Measurements from ENCODE around the gene KIAA0825. TPM values are rescaled to one million over a fixed set of nuclear protein-coding genes. Genes with fewer than 3 reads are reported as not detected.

Gene KIAA0825
- total RNA-seq, 1 experiment from 2014 or later, result 1.9 TPM

- TF ChIP-seq CTCF (conservative IDR thresholded peaks at IDR 0.05) (no peak), EZH2 (IDR thresholded peaks at IDR 0.05; ENCODE audit: low read depth) (no peak)
- ChIA-PET POLR2A (ENCODE audit: unreplicated experiment) (no interaction called here), CTCF (no interaction called here)
- intact Hi-C loops (cut with micrococcal nuclease; ENCODE audit: unreplicated experiment), result no loop called here
- no peak overlapping the region for H2AFZ ChIP-seq
- no peaks in the 10 kb centered on the region for H3K4me1 ChIP-seq (replicated peaks; ENCODE audit: insufficient read depth)
- no peak overlapping the region for H3K4me2 ChIP-seq
- no peaks in the 10 kb centered on the region for H3K27me3 ChIP-seq (ENCODE audit: insufficient read depth, low read depth)
- DNase-seq, result no peak
- no peak overlapping the region for H3K4me3 ChIP-seq
- H3K27ac ChIP-seq, result no peak overlapping the region
- H3K79me2 ChIP-seq (ENCODE audit: low read depth), result no peaks in the 10 kb centered on the region
- BruUV-seq (replicated peaks), result no TSS peak
- no peaks in the 10 kb centered on the region for H3K9me2 ChIP-seq (ENCODE audit: insufficient read depth)
- no peaks in the 10 kb centered on the region for H4K20me1 ChIP-seq (ENCODE audit: insufficient read depth)
- no peaks in the 10 kb centered on the region for H3F3A ChIP-seq (ENCODE audit: insufficient read depth, low read depth)
- no peaks in the 10 kb centered on the region for H3K9me3 ChIP-seq (ENCODE audit: insufficient read depth, low read depth)
- no peaks in the 10 kb centered on the region for H3K36me3 ChIP-seq (ENCODE audit: low read depth)
Observed at GRCh38 chr5:94378062-94378461, 240.3 kb downstream of the KIAA0825 start.

GRCh38 chr5:94376672-94377345, 241.6 kb downstream of the KIAA0825 start:
- POLR2A ChIA-PET (ENCODE audit: unreplicated experiment), result no interaction called here
- no peaks in the 10 kb centered on the region for H3K27me3 ChIP-seq (ENCODE audit: insufficient read depth, low read depth)
- H3K9me3 ChIP-seq (ENCODE audit: insufficient read depth, low read depth), result no peaks in the 10 kb centered on the region
- no peaks in the 10 kb centered on the region for H3K36me3 ChIP-seq (ENCODE audit: low read depth)
- intact Hi-C loops (cut with micrococcal nuclease; ENCODE audit: unreplicated experiment), result no loop called here
- no peak overlapping the region for H3K27ac ChIP-seq
- H4K20me1 ChIP-seq (ENCODE audit: insufficient read depth), result no peaks in the 10 kb centered on the region
- BruUV-seq (replicated peaks), result no TSS peak
- CTCF ChIA-PET, result no interaction called here
- H3K4me2 ChIP-seq, result no peak overlapping the region
- DNase-seq, result no peak
- H3F3A ChIP-seq (ENCODE audit: insufficient read depth, low read depth), result no peaks in the 10 kb centered on the region
- H2AFZ ChIP-seq, result no peak overlapping the region
- H3K79me2 ChIP-seq (ENCODE audit: low read depth), result no peaks in the 10 kb centered on the region
- no peaks in the 10 kb centered on the region for H3K4me1 ChIP-seq (replicated peaks; ENCODE audit: insufficient read depth)
- H3K9me2 ChIP-seq (ENCODE audit: insufficient read depth), result no peaks in the 10 kb centered on the region
- H3K4me3 ChIP-seq, result no peak overlapping the region
- no peak for TF ChIP-seq CTCF (conservative IDR thresholded peaks at IDR 0.05)
- TF ChIP-seq EZH2 (IDR thresholded peaks at IDR 0.05; ENCODE audit: low read depth), result no peak

- DNase-seq, result no peak
- ChIA-PET POLR2A (ENCODE audit: unreplicated experiment) (no interaction called here), CTCF (no interaction called here)
- Histone ChIP-seq H3K36me3 (ENCODE audit: low read depth) (no peaks in the 10 kb centered on the region), H3K9me2 (ENCODE audit: insufficient read depth) (no peaks in the 10 kb centered on the region), H2AFZ (no peak overlapping the region), H3K4me3 (no peak overlapping the region), H3K4me2 (no peak overlapping the region), H3K4me1 (replicated peaks; ENCODE audit: insufficient read depth) (no peaks in the 10 kb centered on the region), H3K9me3 (ENCODE audit: insufficient read depth, low read depth) (no peaks in the 10 kb centered on the region), H3K27me3 (ENCODE audit: insufficient read depth, low read depth) (no peaks in the 10 kb centered on the region), H4K20me1 (ENCODE audit: insufficient read depth) (no peaks in the 10 kb centered on the region), H3K27ac (no peak overlapping the region), H3F3A (ENCODE audit: insufficient read depth, low read depth) (no peaks in the 10 kb centered on the region), H3K79me2 (ENCODE audit: low read depth) (no peaks in the 10 kb centered on the region)
- no TSS peak for BruUV-seq (replicated peaks)
- TF ChIP-seq EZH2 (IDR thresholded peaks at IDR 0.05; ENCODE audit: low read depth) (no peak), CTCF (conservative IDR thresholded peaks at IDR 0.05) (no peak)
- intact Hi-C loops (cut with micrococcal nuclease; ENCODE audit: unreplicated experiment), result no loop called here
Observed at GRCh38 chr5:94375801-94376200, 242.6 kb downstream of the KIAA0825 start.
